PFSK-1 (cell line): Measurements from ENCODE around the gene MYORG.

Experiments
- FOXP2 ChIP-seq: optimal IDR thresholded peaks from 2 replicates; pipeline ENCODE3; 2011; ENCODE audit warnings: borderline replicate concordance, control low read depth, inconsistent platforms; ENCODE audit not compliant: insufficient read depth; ENCODE audit errors: extremely low read length, extremely low read depth
- POLR2AphosphoS5 ChIP-seq: IDR thresholded peaks from 2 replicates; pipeline ENCODE4 v1.6.1; 2012; ENCODE audit warnings: low read depth, mild to moderate bottlenecking, control low read depth, low read length, moderate library complexity
- REST ChIP-seq, 2 experiments: IDR thresholded peaks; 2 replicates each; pipeline versions ENCODE4 v1.6.1 to v1.8.0; 2011 to 2012; ENCODE audit warnings: low read depth in 2 of 2, low read length in 2 of 2, control low read depth in 1 of 2, inconsistent platforms in 1 of 2, mild to moderate bottlenecking in 1 of 2, moderate library complexity in 1 of 2; ENCODE audit not compliant: insufficient read depth in 1 of 2
- SIN3A ChIP-seq: IDR thresholded peaks from 2 replicates; pipeline ENCODE4 v1.6.1; 2012; ENCODE audit warnings: mild to moderate bottlenecking, low read length, moderate library complexity, borderline replicate concordance; ENCODE audit not compliant: insufficient read depth
- TAF1 ChIP-seq: IDR thresholded peaks from 2 replicates; pipeline ENCODE4 v1.6.1; 2012; ENCODE audit warnings: low read length, control low read depth, borderline replicate concordance; ENCODE audit not compliant: insufficient read depth

MYORG gene

DNA sequence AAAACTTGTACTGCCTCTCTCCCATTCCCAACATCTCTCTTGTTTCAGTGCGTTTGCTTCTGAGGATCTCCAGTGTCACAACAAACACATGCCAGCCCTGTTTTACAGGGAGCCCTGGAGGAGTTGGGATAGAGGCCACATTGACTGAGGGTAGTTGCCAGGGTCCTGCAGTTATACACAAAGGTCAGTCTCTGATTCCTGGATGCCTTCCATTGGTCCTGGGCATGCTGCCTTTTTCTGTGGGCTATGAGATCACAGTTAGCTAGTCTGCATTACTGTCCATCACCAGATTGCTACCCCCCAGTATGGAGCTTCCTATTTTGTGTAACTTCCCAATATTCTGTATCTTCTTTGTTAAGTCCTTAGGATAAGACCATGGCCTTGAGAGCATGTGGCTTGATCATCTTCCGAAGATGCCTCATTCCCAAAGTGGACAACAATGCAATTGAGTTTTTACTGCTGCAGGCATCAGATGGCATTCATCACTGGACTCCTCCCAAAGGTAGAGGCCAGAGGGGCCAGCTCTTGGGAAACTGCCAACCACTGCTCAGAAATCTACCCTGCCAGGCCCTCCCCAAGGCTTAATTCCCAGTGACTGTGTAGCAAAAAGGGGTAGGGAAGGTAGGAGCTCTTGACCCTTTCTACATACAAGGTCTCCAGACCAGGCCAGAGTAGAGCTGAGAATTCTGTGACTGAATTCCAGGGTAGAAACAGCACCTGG is 37.9 kb downstream of the MYORG start:
- TF ChIP-seq TAF1: no peak
- TF ChIP-seq FOXP2: no peak
- no peak for TF ChIP-seq SIN3A
- TF ChIP-seq REST (IDR thresholded peaks at IDR 0.05; ENCODE audit: insufficient read depth in 1 of 2, low read depth in 2 of 2, low read length in 2 of 2): no peak
- TF ChIP-seq POLR2AphosphoS5: no peak

GRCh38 chr9:34337403-34337802 is 39.3 kb downstream of the MYORG start:
- TF ChIP-seq SIN3A (no peak), POLR2AphosphoS5 (no peak), FOXP2 (no peak), REST (IDR thresholded peaks at IDR 0.05; ENCODE audit: insufficient read depth in 1 of 2, low read depth in 2 of 2, low read length in 2 of 2) (no peak), TAF1 (no peak)

DNA sequence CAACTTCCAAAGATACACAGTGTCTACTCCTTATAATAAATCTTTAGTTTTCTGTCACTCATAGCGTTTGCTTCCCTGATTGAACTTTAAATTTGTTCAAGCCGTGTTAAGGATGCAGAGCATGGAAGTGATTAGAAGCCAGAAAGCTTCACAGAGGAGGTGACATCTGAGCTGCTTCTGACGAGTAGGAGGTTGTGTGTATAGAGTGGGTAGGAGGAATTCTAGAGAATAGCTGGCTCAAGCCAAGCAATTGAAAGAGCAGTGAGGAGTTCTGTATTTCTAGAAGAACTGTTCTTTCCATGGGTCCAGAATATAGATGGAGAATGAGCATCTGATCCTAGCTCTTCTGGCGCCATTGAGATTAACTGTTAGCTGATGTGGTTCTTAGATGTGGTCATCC is 41.3 kb downstream of the MYORG start:
- TF ChIP-seq REST (IDR thresholded peaks at IDR 0.05; ENCODE audit: insufficient read depth in 1 of 2, low read depth in 2 of 2, low read length in 2 of 2): no peak
- no peak for TF ChIP-seq SIN3A
- TF ChIP-seq POLR2AphosphoS5: no peak
- TF ChIP-seq TAF1: no peak
- no peak for TF ChIP-seq FOXP2

GRCh38 chr9:34334916-34335315 is 41.8 kb downstream of the MYORG start:
- TF ChIP-seq SIN3A: no peak
- no peak for TF ChIP-seq TAF1
- no peak for TF ChIP-seq POLR2AphosphoS5
- no peak for TF ChIP-seq FOXP2
- TF ChIP-seq REST (IDR thresholded peaks at IDR 0.05; ENCODE audit: insufficient read depth in 1 of 2, low read depth in 2 of 2, low read length in 2 of 2): no peak

DNA sequence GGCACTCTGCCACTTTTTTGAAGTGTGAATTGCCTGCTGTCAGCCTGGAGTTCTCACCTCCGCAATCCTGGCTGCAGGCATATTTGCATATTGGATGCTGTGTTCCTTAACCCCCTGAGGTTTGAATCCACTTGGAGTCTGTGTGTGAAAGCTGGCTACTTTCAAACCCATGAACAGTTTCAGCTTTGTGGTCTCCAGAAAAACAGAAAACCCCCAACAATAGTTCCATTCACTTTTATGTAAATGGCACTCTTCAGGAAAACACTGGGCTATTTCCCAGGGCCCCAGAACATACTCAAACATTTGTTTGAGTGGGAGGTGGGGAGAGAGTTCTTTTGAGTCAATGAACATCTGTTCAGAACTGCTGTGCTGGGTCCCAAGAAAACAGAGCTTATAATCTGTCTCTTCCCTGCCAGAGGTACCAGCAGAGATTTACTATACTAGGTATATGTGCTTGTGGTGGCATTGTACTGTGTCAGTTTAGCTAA is 42.3 kb downstream of the MYORG start:
- no peak for TF ChIP-seq FOXP2
- TF ChIP-seq REST (IDR thresholded peaks at IDR 0.05; ENCODE audit: insufficient read depth in 1 of 2, low read depth in 2 of 2, low read length in 2 of 2): no peak
- no peak for TF ChIP-seq SIN3A
- TF ChIP-seq POLR2AphosphoS5: no peak
- no peak for TF ChIP-seq TAF1
